ENCODE data around the gene GPR176.
"Not testable (repeated sequence)": the region's sequence is repeated elsewhere in the genome, so short reads cannot be mapped to it uniquely, and the experiment has no call there.

Gene GPR176

DNA sequence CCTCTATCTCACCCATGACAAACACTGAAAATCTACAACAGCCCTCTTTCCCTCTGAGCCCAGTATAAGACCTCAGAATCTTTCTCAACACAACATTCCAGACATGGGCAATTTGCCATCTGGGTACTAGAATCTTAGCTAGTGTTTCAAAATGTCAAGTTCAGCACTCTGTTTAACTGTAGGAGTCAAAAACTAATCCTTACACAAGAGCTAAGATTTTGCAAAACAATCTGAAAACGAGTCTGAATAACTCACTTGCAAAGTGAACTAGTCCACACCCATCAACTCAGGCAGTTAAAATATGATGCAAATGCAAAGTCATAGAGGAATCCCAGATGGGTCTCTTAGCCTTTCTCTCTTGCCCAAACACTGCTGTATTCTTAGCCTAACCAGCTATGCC lies 67.8 kb downstream of the GPR176 start:
- no peak for FAIRE-seq

DNA sequence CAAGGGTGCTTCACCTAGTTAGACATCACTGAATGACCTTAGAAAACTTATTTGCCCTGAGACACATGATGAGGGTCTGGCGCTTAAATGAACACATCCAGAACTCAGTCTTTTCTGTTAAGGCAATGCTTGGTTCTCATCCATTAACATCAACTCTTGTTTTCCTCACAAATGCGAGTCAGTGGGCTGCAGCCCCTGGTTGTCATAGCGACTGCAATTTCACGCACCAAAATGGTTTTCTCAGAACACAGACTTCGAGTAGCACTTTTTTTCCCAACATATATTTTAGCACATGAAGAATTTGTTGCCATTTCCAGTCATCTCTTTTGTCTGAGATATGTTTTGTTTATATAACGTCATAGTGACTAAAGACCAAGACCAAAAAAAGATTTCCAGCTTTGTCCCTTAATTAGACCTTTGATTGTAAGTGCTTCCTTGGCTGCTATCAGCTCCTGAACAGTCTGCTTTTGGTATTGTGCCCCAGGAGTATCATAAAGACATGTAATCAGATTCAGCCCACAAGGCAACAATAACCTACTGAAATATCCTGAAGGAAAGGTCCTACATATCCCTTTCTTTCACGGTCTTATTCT lies 68.5 kb downstream of the GPR176 start:
- no peak for FAIRE-seq

DNA sequence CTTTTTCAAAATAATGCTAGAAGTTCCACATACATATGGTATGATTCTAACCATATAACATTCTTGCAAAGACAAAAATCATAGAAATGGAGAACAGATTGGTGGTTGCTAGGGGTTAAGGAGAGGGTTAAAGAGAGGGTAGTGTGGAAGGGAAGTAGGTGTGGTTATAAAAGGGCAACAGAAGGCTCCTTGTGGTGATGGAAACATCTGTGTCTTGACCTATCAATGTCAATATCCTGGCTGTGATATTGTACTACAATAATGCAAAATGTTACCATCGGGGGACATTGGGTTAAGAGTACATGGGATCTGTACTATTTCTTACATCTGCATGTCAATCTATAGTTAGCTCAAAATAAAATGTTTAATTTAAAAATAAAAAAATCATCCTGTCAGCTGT lies 69.6 kb downstream of the GPR176 start:
- no peak for FAIRE-seq

DNA sequence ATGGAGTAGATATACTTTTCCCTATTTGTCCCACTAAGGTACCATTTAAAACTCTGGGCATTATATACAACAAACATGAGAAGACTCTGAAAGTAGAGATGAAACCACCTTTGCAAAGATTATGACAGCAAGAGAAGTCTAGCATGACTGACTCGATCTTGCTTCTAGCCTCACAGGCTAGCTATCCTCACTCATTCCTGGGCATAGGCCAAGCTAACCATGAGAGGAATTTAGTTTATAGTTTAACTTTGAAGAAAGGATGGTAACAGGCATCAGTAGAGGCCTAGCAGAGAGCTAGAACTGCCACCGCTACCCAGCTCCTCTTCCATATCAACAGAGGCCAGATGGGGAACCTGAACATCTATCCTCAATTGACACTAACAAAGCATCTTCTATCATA lies 74.0 kb downstream of the GPR176 start:
- FAIRE-seq, result no peak

DNA sequence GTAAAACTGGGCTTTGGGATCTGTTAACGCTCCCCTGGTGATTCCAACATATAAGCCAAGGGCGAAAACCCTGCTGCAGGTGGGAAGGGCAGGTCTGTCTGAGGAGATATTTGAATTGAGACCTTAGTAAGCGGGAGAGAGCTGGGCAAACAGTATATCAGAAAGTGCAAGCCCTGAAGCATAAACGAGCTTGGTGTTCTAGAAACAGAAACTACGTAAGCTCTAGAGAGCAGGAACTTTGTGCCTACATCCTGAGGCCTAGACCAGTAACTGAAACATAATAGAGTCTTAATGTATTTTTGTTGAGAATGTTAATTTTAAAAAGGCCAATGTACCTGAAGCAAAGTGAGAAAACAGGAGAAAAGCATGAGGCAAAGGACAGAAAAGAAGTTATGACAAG lies 74.5 kb downstream of the GPR176 start:
- FAIRE-seq, result no peak

DNA sequence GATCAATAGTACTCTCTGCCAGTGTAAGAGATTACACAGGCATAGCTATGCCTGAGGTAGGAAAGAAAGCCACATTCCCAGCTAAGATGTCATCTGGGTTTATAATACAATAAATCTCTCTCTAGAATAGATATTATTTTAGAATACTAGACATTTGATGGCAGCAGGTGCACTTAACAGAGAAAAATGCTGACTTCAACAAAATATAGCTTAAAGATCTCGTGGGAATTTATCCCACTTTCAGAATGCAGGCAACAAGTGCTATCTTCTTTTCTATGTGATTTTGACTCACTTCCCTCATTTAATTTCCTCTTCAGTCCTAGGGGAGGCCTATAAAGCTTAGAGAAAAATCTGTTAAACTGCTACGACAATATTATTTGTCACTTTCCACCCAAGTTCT lies 76.5 kb downstream of the GPR176 start:
- no peak for FAIRE-seq

DNA sequence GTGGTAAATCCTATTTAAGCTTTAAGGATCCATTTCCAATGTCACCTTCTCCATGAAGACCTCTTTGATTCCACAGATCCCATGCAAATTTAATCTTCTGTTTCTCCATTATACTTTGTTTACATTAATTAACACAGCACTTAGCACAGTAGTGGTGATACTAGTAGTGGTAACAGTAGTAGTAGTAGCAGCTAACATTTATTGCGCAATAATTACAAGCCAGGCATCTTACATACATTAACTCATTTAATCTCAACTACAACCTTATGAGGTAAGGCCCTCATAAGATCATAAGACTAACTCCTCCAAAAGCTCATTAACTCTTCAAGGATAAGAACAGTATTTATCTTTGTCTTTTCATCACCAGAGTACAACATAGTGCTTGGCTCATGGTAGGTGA lies 82.6 kb downstream of the GPR176 start:
- no peak for FAIRE-seq

DNA sequence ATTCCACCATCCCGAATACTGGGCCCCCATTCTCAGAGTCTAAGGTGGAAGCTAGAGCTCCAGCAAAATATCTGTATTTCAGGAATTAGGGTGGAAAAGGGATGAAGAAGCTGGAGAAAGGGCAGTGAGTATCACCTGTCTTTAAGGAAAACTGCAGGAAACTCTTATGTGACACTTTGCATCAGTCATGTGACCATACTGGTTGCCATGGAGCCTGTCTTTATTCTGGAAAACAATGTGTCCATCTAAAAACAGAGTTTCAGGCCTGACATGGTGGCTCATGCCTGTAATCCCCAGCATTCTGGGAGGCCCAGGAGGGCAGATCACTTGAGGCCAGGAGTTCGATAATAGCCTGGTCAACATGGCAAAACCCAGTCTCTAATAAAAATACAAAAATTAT lies 84.5 kb downstream of the GPR176 start:
- no peak for FAIRE-seq

DNA sequence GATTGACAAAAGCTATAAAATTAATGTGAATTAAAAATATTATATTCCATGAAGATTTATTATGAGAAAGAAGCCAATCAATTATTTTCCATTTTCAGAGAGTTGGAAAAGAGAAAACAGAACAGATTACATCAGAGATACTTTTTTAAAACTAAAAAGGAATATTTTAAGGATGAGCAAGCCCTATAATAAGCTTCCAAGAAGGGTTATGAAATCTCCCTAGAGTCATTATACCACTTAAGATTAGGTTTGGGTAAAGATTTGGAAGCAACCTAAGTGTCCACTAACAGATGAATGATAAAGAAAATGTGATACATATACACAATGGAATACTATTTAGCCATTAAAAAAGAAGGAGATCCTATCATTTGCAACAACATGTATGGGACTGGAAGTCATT lies 85.8 kb downstream of the GPR176 start:
- FAIRE-seq, result no peak

DNA sequence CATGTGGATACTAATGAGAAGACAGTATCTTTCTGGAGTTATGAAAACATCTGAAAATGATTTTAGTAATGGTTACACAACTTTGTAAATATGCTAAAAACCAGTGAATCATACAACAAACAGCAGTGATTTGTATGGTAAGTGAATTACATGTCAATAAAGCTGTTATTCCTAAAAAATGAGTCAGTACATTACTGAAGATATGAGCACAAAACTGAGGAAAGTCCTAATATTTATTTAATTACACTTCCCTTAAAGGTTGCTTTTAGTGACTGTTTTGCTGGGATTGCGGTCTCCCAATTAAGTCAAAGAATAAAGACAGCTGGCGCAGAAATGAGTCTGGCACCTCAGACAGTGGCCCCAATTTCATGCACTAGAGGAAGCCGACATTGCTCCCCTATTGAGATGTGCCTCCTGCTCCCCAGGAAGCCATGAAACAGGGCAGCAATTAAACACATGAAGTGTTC lies 86.5 kb downstream of the GPR176 start:
- FAIRE-seq, result no peak

DNA sequence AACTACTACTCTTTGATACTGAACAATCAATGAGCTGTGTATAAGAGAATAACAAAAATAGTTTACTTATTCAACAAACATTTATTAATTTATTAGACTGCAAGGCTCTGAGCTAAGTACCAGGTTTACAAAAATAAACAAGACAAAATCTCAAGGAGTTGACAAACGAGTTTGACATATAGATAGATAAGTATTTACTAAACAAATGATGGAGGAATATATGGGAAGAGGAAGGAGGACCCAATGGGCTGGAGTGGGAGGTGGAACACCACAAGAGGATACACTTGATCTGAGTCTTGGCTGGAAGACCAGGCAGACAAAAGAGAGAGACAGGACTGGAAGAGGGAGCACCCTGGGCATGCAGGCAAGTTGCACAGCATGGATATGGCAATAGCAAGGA lies 89.9 kb downstream of the GPR176 start:
- no peak for FAIRE-seq

DNA sequence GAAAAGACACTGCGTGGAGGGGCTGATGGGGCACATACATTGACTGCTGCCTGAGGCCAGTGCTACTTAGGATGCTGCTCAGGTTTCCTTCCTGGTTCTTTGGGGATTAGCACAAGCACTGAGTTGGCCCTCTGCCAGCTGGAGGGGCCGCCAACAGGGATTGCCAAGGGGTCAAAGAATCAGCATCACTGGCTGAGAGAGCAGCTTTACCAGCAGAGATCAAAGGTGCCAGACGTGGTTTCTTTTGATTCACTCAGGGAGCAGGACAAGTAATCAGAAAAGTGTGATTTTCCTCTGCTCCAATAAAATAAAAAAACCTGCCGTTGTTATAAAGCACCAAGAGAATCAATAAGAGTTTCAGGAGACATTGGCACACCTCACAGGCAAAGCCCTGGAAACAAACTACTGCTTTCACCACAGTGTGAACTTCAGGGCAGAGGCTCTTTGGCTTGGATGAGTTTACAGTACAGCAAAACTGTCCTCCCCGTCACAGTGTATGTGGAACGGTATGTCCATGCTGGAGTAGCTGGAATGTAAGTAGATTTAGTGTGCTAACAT lies 91.6 kb downstream of the GPR176 start:
- FAIRE-seq, result no peak

DNA sequence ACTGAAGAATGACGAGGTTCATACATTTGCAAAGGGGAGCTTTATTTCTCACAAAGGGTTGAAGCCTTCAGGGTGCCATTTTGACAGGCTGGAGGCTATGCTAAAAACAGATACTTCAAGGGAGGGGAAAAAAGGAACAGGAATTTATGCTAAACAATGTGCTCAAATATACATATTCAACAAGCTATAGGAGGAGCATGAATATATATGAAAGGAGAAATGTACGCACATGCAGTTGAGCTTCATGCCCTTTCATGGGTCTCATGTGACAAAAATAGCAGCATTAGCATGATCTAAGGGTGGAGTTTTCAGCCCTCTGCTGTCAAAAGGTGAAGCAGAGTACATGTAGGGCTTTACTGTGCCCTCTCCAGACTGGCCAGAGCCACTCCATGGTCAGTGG lies 93.1 kb downstream of the GPR176 start:
- FAIRE-seq, result no peak

DNA sequence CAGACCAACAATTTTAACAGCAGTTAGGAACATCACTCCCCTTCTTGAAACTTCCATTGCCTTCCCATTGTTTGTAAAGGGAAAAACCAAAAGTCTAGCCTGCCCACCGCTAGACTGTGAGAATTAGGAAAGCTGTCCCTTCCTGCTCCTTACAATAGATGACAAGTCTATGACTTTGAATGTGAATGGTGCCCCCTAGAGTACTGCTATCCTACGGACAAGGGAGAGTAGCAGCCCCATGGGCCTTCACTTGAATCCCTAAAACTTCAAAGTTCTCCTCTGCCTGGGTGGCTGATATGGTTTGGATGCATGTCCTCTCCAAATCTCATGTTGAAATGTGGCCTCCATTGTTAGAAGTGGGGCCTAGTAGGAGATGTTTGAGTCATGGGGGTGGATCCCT lies 96.4 kb downstream of the GPR176 start:
- no peak for FAIRE-seq

DNA sequence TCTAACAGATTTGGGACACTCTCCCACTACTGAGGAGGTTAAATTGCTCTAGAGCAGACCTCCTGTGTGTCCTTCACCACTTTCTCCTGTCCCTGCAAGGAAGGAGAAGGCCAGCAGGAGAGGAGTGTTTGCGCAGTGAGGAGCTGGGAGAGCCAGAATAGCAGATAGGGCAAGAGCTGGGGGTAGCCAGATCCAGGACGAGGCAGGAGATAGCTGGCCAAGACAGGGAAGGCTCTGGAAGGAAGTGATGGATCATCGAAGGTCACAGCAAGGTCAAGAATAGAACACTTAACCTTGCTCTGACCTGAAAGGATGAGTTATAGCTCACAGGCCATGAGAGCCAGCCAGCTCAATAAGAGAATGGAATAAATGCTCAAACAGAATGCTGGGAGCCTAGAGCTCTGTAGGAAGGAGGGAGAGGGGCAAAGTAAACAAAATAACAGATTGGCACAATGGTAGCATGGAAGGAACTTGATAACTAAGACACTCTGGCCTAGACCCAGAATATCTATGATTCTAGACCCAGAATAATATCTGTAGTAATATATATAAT lies 99.9 kb downstream of the GPR176 start:
- FAIRE-seq, result no peak

DNA sequence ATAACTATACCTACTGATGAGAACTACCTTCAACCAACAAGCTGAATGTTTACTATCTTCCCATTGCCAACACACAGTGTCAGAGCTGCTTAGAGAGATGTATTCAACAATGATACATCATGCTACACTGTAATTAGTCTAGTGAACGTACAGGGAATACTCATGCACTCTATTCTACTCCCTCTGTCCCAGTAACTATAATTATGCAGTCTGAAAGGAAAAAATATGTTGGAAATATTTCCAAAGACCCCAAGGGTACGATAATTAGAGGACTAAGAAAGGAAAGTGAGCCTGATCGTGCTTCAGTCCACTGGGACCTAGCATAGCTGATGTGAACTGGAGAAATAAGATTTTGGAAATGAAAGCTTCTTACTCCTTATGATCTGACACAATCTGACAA lies 100.5 kb downstream of the GPR176 start:
- FAIRE-seq, result no peak

DNA sequence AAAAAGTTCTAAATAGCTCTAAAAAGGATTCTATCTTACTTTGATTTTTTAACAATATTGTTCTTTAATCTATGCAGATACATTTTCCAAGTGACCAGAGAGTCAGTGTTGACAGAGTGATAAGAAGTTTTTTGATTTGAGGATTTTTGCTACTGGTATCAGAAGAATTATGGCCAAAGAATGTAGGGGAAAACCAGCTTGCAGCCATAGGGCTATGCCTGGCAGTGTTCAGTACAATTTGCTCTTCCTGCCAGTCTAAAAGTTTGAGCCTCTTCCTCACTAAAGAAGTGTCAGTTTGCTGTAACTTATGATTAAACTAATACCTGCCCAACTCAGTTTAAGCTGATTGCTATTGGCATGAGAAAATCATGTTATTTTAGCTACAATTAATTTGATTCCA lies 102.2 kb downstream of the GPR176 start:
- FAIRE-seq, result no peak

DNA sequence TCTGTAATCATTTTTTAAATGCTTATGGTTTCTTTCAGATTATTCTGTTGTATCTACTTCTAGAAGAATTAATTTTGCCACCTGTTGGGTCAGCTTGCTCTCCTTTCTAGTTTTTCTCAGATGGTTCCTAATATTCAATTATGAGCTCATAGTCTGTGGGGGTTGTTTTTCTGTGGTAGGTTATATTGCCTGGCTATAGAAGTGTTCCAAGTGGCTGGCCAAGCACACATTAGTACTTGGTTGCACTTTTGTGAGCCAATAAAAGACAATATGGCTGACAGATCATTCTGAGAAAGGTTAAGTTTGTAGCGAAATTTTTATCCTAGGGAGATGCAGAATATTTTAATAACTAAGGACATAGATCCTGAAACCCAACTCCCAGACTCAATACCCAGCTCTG lies 105.6 kb downstream of the GPR176 start:
- FAIRE-seq, result no peak

DNA sequence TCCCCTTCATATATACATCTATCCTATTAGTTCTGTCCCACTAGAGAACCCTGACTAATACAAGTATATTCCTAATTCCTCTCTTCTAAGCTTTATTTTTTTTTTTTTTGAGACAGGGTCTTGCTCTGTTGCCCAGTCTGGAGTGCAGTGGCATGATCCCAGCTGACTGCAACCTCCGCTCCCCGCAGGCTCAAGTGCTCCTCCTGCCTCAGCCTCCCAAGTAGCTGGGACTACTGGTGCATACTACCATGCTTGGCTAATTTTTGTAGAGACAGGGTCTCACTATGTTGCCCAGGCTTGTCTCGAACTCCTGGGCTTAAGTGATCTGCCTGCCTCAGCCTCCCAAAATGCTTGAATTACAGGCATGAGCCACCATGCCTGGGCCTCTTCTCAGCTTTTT lies 107.4 kb downstream of the GPR176 start:
- not testable (repeated sequence) for FAIRE-seq

DNA sequence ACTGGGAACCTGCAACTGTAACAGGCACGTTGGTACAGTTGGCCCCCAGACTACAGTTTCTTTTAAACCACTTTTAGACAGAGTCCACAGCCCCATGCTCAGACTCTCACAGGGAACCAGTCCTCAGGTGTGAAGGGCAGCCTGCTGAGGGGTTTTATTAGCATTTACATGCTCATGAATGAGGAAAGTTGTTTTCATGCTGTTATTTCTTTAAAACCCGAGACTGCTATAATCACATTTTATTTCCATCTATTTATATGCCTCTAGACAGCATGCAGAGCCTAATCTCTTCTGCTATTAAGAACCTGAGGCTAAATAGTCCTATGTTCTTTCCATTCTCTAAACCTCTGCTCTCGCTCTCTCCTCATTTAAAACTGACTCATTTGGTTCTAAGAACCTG lies 111.2 kb downstream of the GPR176 start:
- no peak for FAIRE-seq

DNA sequence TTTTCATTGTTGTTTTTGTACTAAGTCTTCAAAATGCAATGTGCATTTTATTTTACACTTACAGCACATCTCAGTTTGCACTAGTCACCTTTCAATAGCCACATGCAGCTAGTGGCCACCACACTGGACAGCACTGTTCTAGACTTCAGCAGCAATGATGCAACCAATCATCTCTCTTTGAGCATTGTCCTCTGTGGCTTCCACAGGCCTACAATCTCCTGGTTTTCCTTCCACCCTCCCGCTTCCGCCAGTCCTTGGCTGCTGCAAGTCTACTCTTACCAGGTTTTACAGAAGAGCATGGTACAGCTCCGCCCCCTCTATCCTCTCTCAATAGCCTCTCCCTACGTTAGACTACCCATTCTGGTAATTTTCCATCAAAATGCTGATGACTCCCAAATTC lies 112.3 kb downstream of the GPR176 start:
- FAIRE-seq, result no peak

DNA sequence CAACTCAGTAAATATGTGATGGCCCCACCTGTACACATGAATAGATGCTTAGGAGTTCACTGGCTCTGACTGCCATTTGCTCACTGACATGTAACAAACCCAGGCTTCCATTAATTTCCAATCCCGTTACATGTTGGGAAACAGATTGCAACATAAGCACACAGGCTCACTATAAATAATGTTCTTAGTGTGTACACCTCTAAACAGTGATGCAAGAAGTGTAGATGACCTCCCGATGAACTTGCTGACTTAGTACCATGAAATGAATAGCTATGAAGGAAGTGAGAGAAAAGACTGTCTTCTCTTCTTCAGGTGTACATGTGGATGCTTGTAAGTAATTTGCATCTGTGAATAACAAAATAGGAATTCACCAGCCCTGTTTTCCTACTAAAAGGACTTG lies 116.0 kb downstream of the GPR176 start:
- FAIRE-seq, result no peak

DNA sequence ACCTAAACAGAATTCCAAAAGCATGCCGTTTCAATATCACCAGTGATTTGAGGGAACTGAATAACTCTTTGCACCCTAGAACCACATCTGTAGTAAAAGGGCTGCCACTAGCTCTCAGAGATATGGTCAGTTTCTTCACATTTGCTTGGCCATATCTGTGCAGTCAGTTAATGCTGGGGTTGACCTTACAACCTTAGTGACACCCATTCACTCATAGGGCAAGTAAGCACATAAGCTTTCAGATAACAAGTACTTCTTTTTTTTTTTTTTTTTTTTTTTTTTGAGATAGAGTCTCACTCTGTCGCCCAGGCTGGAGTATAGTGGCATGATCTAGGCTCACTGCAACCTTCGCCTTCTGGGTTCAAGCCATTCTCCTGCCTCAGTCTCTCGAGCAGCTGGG lies 117.0 kb downstream of the GPR176 start:
- no peak for FAIRE-seq

DNA sequence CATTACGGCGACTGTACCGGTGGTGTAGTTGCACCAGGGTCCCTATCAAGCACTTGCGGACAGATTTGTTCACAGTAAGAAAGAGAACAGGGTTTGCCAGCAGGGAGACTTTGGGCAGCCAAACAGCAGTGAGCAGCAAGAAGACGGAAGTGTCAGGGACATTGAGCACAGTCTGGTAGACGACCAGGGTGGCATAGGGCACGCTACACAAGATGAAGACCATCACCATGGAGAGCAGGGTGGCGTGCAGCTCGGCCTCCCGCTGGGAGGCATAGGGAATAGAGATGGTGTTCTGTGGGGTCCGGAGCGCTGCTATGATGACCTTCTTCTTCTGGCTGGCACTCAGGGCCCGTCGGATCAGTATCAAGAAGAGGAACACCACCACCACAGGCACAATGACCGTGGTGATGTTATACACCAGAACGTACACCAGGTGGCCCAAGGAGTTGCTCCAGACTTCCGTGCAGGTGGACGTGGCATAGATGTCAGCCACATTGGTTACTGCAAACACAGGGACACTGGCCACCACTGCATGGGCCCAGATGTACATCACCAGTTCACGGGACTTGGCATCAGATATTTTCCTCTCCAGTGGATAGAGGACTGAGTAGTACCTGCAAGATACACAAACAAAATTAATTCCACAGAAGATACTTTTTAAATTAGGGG lies 118.3 kb downstream of the GPR176 start:
- no peak for FAIRE-seq

All from A204.1 (cell line).